ENCODE results near the gene JAKMIP2.
A peak's percentile ranks its signal among the peaks of the same experiment; 100 is the strongest.
"Not testable (repeated sequence)": the region's sequence is repeated elsewhere in the genome, so short reads cannot be mapped to it uniquely, and the experiment has no call there.

Gene JAKMIP2

GRCh38 chr5:147782110-147783028 is at the start of gene JAKMIP2:
TSS of gene JAKMIP2 (minus strand) at chr5:147782728. CDS start at chr5:147671806, 110,922 bp downstream.
- peak; percentile 66 to 68 for DNase-seq (ENCODE audit: low read depth in 2 of 2)

- DNase-seq (ENCODE audit: low read depth in 2 of 2) = no peak
Observed at GRCh38 chr5:147831465-147831864, 48.9 kb upstream of the JAKMIP2 start, which contains the start of gene SPINK1. TSS of gene SPINK1 (minus strand) at chr5:147831671. CDS start at chr5:147831577, 94 bp downstream.

- no peak for DNase-seq (ENCODE audit: low read depth in 2 of 2)
Observed at GRCh38 chr5:147830035-147830434, 47.5 kb upstream of the JAKMIP2 start.

GRCh38 chr5:147827017-147827416 is 44.5 kb upstream of the JAKMIP2 start:
- not testable (repeated sequence) for DNase-seq (ENCODE audit: low read depth in 2 of 2)

- no peak for DNase-seq (ENCODE audit: low read depth in 2 of 2)
Observed at GRCh38 chr5:147826361-147826760, 43.8 kb upstream of the JAKMIP2 start.

GRCh38 chr5:147822686-147823491 is 40.4 kb upstream of the JAKMIP2 start:
- DNase-seq (ENCODE audit: low read depth in 2 of 2) = no peak

GRCh38 chr5:147822222-147822621 is 39.7 kb upstream of the JAKMIP2 start:
- DNase-seq (ENCODE audit: low read depth in 2 of 2) = not testable (repeated sequence)

GRCh38 chr5:147821766-147822165 is 39.2 kb upstream of the JAKMIP2 start:
- DNase-seq (ENCODE audit: low read depth in 2 of 2) = no peak

- no peak for DNase-seq (ENCODE audit: low read depth in 2 of 2)
Observed at GRCh38 chr5:147819261-147819770, 36.8 kb upstream of the JAKMIP2 start.

GRCh38 chr5:147818290-147818689 is 35.8 kb upstream of the JAKMIP2 start:
- DNase-seq (ENCODE audit: low read depth in 2 of 2) = no peak

GRCh38 chr5:147813696-147814095 is 31.2 kb upstream of the JAKMIP2 start:
- no peak for DNase-seq (ENCODE audit: low read depth in 2 of 2)

- DNase-seq (ENCODE audit: low read depth in 2 of 2) = no peak
Observed at GRCh38 chr5:147809830-147810666, 27.5 kb upstream of the JAKMIP2 start.

GRCh38 chr5:147805030-147805454 is 22.5 kb upstream of the JAKMIP2 start:
- peak in 1 of 2 donors; percentile 15 for DNase-seq (ENCODE audit: low read depth in 2 of 2)

GRCh38 chr5:147804334-147804733 is 21.8 kb upstream of the JAKMIP2 start:
- DNase-seq (ENCODE audit: low read depth in 2 of 2) = no peak

- no peak for DNase-seq (ENCODE audit: low read depth in 2 of 2)
Observed at GRCh38 chr5:147803926-147804325, 21.4 kb upstream of the JAKMIP2 start.

- DNase-seq (ENCODE audit: low read depth in 2 of 2) = not testable (repeated sequence)
Observed at GRCh38 chr5:147803161-147803560, 20.6 kb upstream of the JAKMIP2 start.

- no peak for DNase-seq (ENCODE audit: low read depth in 2 of 2)
Observed at GRCh38 chr5:147801461-147801860, 18.9 kb upstream of the JAKMIP2 start.

GRCh38 chr5:147800491-147800890 is 18.0 kb upstream of the JAKMIP2 start:
- no peak for DNase-seq (ENCODE audit: low read depth in 2 of 2)

- no peak for DNase-seq (ENCODE audit: low read depth in 2 of 2)
Observed at GRCh38 chr5:147796556-147797308, 14.2 kb upstream of the JAKMIP2 start.

- no peak for DNase-seq (ENCODE audit: low read depth in 2 of 2)
Observed at GRCh38 chr5:147791181-147791580, 8.7 kb upstream of the JAKMIP2 start.

Measured in activated CD8-positive, alpha-beta memory T cell treated with anti-CD3 and anti-CD28 coated beads for 4 hours (primary cell).